IPS DF 6.9 (cell line): ENCODE data around the gene SUPT5H.
"Not testable (repeated sequence)": the region's sequence is repeated elsewhere in the genome, so short reads cannot be mapped to it uniquely, and the experiment has no call there.

Source experiments
- DNase-seq: peaks from one replicate; pipeline ENCODE4 v3.0.0-alpha.2; 2013; ENCODE audit warnings: low read depth, low spot score
- H3K27ac ChIP-seq: one replicate; pipeline ENCODE4 v1.5.1; 2013; ENCODE audit warnings: low read length, control low read depth
- H3K27me3 ChIP-seq: 2 replicates; pipeline ENCODE4 v1.6.1; 2013; ENCODE audit warnings: mild to moderate bottlenecking, low read length; ENCODE audit not compliant: control insufficient read depth, insufficient read depth
- H3K36me3 ChIP-seq: 2 replicates; pipeline ENCODE4 v1.6.1; 2013; ENCODE audit warnings: low read length; ENCODE audit not compliant: control insufficient read depth, insufficient read depth
- H3K4me1 ChIP-seq: 2 replicates; pipeline ENCODE4 v1.6.1; 2013; ENCODE audit warnings: low read length; ENCODE audit not compliant: control insufficient read depth, insufficient read depth
- H3K4me3 ChIP-seq: 2 replicates; pipeline ENCODE4 v1.5.1; 2013; ENCODE audit warnings: mild to moderate bottlenecking, low read length
- H3K9me3 ChIP-seq: 2 replicates; pipeline ENCODE4 v1.6.1; 2013; ENCODE audit warnings: low read length, inconsistent platforms; ENCODE audit not compliant: control insufficient read depth, insufficient read depth
- WGBS: extraction: QIAGEN DNeasy Blood & Tissue Kit; methylation state at CpG from one replicate; pipeline ENCODE4 v1.1.7; 2013; ENCODE audit warnings: mixed read lengths, missing lambda C conversion rate; ENCODE audit not compliant: insufficient read length, insufficient coverage; 5-methylcytosine and 5-hydroxymethylcytosine counted together

The SUPT5H gene

DNA sequence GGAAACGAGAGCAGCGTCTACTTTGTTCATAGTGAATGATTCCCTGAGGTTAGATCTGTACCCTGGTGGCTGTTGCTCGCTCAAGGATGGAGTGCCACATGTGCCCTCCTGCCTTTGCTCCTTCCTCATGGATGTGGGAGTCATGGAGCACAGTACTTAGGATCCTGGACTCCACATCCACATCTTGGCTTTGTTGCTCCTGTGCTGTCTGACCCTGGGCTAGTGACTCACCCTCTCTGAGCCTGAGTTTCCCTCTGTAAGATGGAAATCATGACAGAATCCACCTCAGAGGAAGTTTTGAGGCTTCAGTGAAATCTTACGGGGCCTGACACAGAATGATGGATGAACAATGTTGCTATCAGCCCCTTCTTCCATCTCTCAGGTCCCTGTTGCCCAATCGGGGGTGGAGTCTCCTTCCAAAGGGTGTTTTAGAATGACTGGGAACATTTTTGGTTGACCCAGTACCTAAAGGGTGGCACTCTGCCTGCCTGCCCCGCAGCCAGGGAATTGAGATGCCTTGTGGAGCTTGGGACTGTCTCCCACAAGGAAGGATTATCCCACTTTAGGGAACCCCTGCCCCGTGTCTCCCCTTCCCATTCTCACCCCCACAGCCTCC lies 25.4 kb downstream of the SUPT5H start:
- Histone ChIP-seq H3K27me3 (no peaks in the 10 kb centered on the region), H3K4me3 (no peak overlapping the region), H3K9me3 (no peaks in the 10 kb centered on the region), H3K36me3 (peaks cover 72% of the 10 kb centered on the region), H3K4me1 (no peaks in the 10 kb centered on the region), H3K27ac (no peak overlapping the region)
- no peak for DNase-seq
- WGBS: no CpG with 5 or more reads among the region's 7 CpGs

DNA sequence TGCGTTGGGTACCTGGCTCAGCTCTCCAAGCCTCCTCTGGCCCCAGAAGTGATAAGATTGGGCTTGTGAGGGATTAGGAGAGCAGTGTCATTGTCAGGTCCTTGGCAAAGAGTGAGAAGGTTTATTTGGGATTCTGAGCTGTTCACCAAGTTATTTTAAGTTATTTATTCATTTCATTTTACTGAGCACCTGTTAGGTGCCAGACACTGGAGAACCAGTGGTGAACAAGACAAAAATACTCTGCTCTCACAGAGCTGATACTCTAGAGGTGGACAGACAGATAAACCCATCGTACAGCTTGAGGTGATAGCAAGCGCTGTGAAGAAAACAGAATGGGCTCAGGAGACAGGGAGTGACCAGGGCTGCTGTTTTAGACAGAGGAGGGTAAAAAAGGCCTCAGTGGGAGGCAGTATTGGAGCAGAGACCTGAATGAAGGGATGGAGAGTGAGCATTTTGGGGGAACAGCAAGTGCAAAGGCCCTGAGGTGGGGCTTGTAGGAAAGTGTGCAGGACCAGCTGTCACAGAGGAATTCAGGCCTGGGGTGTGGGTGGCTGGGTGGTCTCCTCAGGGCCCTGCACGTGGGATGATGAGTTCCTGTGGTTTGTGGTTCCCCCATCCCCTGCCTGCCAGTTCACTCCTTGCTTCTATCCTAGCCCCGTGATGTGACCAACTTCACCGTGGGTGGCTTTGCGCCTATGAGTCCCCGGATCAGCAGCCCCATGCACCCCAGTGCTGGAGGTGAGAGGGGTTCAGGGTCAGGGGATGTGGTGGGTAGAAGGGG lies 26.6 kb downstream of the SUPT5H start:
- Histone ChIP-seq H3K36me3 (peaks cover 69% of the 10 kb centered on the region), H3K27ac (no peak overlapping the region), H3K9me3 (no peaks in the 10 kb centered on the region), H3K27me3 (no peaks in the 10 kb centered on the region), H3K4me3 (no peak overlapping the region), H3K4me1 (no peaks in the 10 kb centered on the region)
- no peak for DNase-seq
- WGBS: no CpG with 5 or more reads among the region's 8 CpGs

DNA sequence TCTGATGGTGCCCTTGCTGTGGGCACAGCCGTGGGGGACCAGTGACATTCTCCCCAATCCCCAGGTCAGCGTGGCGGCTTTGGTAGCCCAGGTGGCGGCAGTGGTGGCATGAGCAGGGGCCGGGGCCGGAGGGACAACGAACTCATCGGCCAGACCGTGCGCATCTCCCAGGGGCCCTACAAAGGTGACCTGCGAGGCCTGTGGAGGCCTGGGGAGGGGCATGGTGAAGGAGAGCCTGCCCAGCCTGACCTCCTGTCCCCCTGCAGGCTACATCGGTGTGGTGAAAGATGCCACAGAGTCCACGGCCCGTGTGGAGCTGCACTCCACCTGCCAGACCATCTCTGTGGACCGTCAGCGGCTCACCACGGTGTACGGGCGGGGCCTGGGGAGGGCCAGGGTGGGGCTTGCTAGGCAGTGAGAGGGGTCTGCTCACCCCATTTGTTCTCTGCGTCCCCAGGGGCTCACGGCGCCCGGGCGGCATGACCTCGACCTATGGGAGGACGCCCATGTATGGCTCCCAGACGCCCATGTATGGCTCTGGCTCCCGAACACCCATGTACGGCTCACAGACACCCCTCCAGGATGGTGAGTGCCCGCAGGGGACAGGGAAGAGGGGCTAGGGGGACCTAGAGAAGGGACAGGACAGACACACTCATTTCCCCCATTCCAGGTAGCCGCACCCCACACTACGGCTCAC lies 27.5 kb downstream of the SUPT5H start:
- no peaks in the 10 kb centered on the region for H3K9me3 ChIP-seq
- peaks cover 66% of the 10 kb centered on the region for H3K36me3 ChIP-seq
- no peaks in the 10 kb centered on the region for H3K4me1 ChIP-seq
- H3K4me3 ChIP-seq: no peak overlapping the region
- no CpG with 5 or more reads among the region's 32 CpGs for WGBS
- H3K27me3 ChIP-seq: no peaks in the 10 kb centered on the region
- no peak for DNase-seq
- no peak overlapping the region for H3K27ac ChIP-seq

DNA sequence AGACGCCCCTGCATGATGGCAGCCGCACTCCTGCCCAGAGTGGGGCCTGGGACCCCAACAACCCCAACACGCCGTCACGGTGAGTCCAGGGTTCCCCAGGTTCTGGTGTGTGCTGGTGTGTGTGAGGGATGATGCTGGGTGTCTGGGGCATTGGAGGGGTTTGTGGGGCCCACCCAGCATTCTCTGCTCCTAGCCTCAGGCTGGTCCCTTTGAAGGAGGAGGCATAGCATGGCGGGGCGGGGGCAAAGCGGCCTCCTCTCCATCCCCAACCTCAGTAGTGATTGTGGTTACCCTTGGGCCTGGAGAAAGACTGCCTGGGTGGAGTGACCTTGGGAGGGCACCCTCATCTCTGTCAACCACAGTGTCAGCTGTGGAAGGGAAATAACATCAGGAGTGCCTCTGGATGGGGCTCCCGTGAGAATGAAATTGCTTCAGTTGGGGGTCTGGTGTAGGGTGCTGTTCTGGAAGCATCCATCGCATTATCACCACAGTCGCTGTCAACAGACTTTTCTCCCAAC lies 28.1 kb downstream of the SUPT5H start:
- peaks cover 60% of the 10 kb centered on the region for H3K36me3 ChIP-seq
- H3K4me3 ChIP-seq: no peak overlapping the region
- no peaks in the 10 kb centered on the region for H3K4me1 ChIP-seq
- DNase-seq: no peak
- H3K27ac ChIP-seq: no peak overlapping the region
- H3K9me3 ChIP-seq: no peaks in the 10 kb centered on the region
- H3K27me3 ChIP-seq: no peaks in the 10 kb centered on the region
- WGBS: no CpG with 5 or more reads among the region's 11 CpGs

- WGBS: no CpG with 5 or more reads among the region's 9 CpGs
- H3K9me3 ChIP-seq: no peaks in the 10 kb centered on the region
- no peaks in the 10 kb centered on the region for H3K4me1 ChIP-seq
- H3K27me3 ChIP-seq: no peaks in the 10 kb centered on the region
- peaks cover 53% of the 10 kb centered on the region for H3K36me3 ChIP-seq
- peak; percentile 57 for DNase-seq
- no peak overlapping the region for H3K27ac ChIP-seq
- H3K4me3 ChIP-seq: no peak overlapping the region
These were observed 28.8 kb downstream of the SUPT5H start for GRCh38 chr19:39474139-39474620.

GRCh38 chr19:39475748-39476147 lies 30.4 kb downstream of the SUPT5H start:
- no peaks in the 10 kb centered on the region for H3K27me3 ChIP-seq
- no peaks in the 10 kb centered on the region for H3K4me1 ChIP-seq
- WGBS: no CpG with 5 or more reads among the region's 2 CpGs
- DNase-seq: no peak
- peaks cover 37% of the 10 kb centered on the region for H3K36me3 ChIP-seq
- H3K4me3 ChIP-seq: no peak overlapping the region
- H3K9me3 ChIP-seq: no peaks in the 10 kb centered on the region
- H3K27ac ChIP-seq: no peak overlapping the region

DNA sequence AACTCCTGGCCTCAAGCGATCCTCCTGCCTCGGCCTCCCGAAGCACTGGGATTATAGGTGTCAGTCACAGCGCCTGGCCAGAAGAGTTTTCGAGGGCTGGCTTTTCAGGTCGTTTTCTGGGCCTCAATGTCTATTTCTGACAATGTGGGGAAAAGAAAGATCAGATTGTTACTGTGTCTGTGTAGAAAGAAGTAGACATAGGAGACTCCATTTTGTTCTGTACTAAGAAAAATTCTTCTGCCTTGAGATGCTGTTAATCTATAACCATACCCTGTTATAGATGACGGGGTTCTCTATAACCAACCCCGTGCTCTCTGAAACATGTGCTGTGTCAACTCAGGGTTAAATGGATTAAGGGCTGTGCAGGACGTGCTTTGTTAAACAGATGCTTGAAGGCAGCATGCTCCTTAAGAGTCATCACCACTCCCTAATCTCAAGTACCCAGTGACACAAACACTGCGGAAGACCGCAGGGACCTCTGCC lies 34.0 kb downstream of the SUPT5H start:
- H3K9me3 ChIP-seq, H3K4me3 ChIP-seq, H3K4me1 ChIP-seq, DNase-seq, H3K27ac ChIP-seq, H3K27me3 ChIP-seq: not testable (repeated sequence)
- WGBS: no CpG with 5 or more reads among the region's 11 CpGs
- H3K36me3 ChIP-seq: peaks cover 15% of the 10 kb centered on the region

DNA sequence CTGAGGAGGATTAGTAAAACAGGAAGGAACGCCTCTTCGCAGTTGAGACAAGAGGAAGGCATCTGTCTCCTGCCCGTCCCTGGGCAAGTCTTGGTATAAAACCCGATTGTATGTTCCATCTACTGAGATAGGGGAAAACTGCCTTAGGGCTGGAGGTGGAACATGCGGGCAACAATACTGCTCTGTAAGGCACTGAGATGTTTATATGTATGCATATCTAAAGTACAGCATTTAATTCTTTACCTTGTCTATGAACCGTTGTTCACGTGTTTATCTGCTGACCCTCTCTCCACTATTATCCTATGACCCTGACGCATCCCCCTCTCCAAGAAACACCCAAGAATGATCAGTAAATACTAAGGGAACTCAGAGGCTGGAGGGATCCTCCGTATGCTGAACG lies 34.5 kb downstream of the SUPT5H start:
- H3K27me3 ChIP-seq: no peaks in the 10 kb centered on the region
- H3K4me1 ChIP-seq: 0 out of 2 replicates have a peak, but pooled peaks cover 2% of the 10 kb centered on the region
- no CpG with 5 or more reads among the region's 10 CpGs for WGBS
- H3K4me3 ChIP-seq: no peak overlapping the region
- no peak for DNase-seq
- no peaks in the 10 kb centered on the region for H3K9me3 ChIP-seq
- no peak overlapping the region for H3K27ac ChIP-seq
- H3K36me3 ChIP-seq: peaks cover 10% of the 10 kb centered on the region

DNA sequence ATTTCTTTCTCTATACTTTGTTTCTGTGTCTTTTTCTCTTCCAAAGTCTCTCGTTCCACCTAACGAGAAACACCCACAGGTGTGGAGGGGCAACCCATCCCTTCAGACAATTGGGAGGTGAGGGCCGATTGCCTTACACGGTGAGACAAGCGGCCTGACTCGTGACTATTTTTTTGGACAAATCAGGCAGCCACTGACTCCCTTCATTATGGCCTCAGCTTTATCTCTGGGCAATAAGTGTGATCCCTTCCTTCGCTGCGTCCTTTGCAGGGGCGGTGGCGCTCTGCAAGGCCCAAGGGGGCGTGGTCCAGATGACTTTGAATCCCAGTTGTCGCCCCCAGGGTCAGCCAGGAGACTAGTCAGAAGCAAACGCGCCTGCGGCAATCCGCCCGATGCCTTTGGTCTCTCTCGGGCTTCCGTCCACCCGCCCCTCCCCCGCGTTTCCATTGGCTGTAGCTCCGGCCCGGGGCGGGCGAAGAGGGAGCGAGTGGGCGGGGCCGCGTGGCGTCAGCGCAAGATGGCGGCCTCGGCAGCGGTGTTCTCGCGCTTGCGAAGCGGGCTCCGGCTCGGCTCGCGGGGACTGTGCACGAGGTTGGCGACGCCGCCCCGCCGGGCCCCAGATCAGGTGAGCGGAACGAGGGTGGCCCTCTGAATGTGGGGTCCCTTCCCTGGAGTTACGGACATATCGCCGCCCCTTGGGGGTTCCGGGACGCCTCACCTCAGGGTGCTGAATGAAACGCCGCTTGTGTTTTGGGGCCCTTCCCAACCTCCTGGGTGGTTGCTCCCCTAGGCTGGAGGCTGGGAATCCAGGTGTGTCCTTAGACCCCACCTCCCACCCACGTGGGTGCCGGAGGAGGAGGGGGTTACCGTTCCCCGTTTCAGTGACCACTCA lies 35.2 kb downstream of the SUPT5H start, which contains the start of gene TIMM50:
TSS of gene TIMM50 (plus strand) at position 502 of the 892 bp plus-strand sequence. CDS start at position 518, 16 bp downstream.
- Histone ChIP-seq H3K9me3 (no peaks in the 10 kb centered on the region), H3K4me1 (0 out of 2 replicates have a peak, but pooled peaks cover 2% of the 10 kb centered on the region), H3K36me3 (peaks cover 12% of the 10 kb centered on the region), H3K27ac (no peak within 1 kb of the TSS), H3K27me3 (no peaks in the 10 kb centered on the region), H3K4me3 (peak within 1 kb of the TSS; percentile 80)
- WGBS: no CpG with 5 or more reads among the region's 62 CpGs
- peak; percentile 95 for DNase-seq
